Astrocyte (in vitro differentiated cells and primary cell): ENCODE data around the gene PIAS3.

Source experiments
- CTCF ChIP-seq: IDR thresholded peaks from 2 replicates; pipeline ENCODE4 v1.5.1; 2011; ENCODE audit warnings: low read depth, mild to moderate bottlenecking, inconsistent platforms, low read length, moderate library complexity; ENCODE audit not compliant: insufficient read depth
- EZH2 ChIP-seq: IDR thresholded peaks from 2 replicates; pipeline ENCODE4 v1.6.1; 2012; ENCODE audit warnings: mild to moderate bottlenecking, low read length, inconsistent platforms; ENCODE audit not compliant: insufficient read depth

GRCh38 chr1:145885738-145886287, 26.9 kb upstream of the PIAS3 start, which contains the start of gene ANKRD35:
- TF ChIP-seq CTCF = no peak
- no peak for TF ChIP-seq EZH2
